Endothelial cell of umbilical vein (primary cell): Measurements from ENCODE around the gene DRC1.

Experiments
- EZH2 ChIP-seq: IDR thresholded peaks from 2 replicates; pipeline ENCODE4 v1.6.1; 2012; ENCODE audit warnings: borderline replicate concordance, low read depth, mild to moderate bottlenecking, moderate library complexity, low read length, inconsistent platforms; ENCODE audit not compliant: severe bottlenecking
- FOS ChIP-seq: IDR thresholded peaks from 2 replicates; pipeline ENCODE4 v1.6.1; 2011; ENCODE audit warnings: mild to moderate bottlenecking, low read length, moderate library complexity, borderline replicate concordance; ENCODE audit not compliant: insufficient read depth
- GATA2 ChIP-seq: IDR thresholded peaks from 2 replicates; pipeline ENCODE4 v1.7.0; 2011; ENCODE audit warnings: low read depth, mild to moderate bottlenecking, moderate library complexity, mixed read lengths, low read length; ENCODE audit not compliant: insufficient read length, insufficient read depth
- JUN ChIP-seq: IDR thresholded peaks from 2 replicates; pipeline ENCODE4 v1.6.1; 2011; ENCODE audit warnings: borderline replicate concordance, low read depth; ENCODE audit not compliant: insufficient read length, insufficient read depth
- MAX ChIP-seq: IDR thresholded peaks from 2 replicates; pipeline ENCODE4 v1.6.1; 2011; ENCODE audit not compliant: insufficient read depth, insufficient read length
- MYC ChIP-seq: IDR thresholded peaks from one replicate; pipeline ENCODE4 v1.6.1; 2011; ENCODE audit warnings: mild to moderate bottlenecking, low read depth, low read length
- POLR2A ChIP-seq: IDR thresholded peaks from 2 replicates; pipeline ENCODE4 v1.6.1; 2012; ENCODE audit warnings: low read depth, mild to moderate bottlenecking, control low read depth, low read length
- POLR2AphosphoS5 ChIP-seq: IDR thresholded peaks from 2 replicates; pipeline ENCODE4 v1.6.1; 2012; ENCODE audit warnings: low read depth, mild to moderate bottlenecking, control low read depth, low read length, moderate library complexity; ENCODE audit not compliant: insufficient read depth
- TF ChIP-seq, protein P1 (sequence below), 2 donors: IDR thresholded peaks; 1 replicate in 1 of 2; 2 replicates in 1 of 2; pipeline ENCODE4 v1.5.1; 2011; ENCODE audit warnings: low read length in 2 of 2, mild to moderate bottlenecking in 2 of 2, moderate library complexity in 2 of 2, control low read depth in 1 of 2, inconsistent platforms in 1 of 2, low read depth in 1 of 2; ENCODE audit not compliant: insufficient read depth in 1 of 2; ENCODE audit errors: extremely low read depth in 1 of 2

DNA sequence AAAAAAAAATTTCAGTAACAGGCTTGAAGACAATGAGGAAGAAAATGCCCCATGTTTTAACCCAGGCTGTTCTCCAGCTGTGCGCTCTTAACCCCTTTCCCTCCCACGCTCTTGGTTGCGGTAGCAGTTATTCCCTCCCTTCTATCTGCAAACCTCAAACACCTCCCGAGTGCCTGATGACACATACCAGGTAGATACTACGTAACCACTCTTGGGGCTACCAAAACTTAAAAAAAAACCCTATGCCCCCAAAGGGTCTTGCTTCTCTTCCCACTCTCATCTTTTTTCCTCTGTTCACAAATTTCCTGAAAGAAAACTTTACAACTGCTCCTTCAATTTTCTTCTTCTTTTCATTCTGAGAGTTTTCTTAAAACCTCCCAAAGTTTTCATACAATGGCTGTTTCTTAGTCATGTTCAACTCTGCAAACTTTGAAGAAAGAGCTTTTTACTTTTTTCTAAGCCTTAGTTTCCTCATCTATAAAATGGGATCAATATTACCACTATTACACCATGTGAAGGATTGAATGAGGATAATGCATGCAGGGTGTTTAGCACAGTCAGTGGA, 4.9 kb upstream of the DRC1 start:
- TF ChIP-seq, protein P1, sequence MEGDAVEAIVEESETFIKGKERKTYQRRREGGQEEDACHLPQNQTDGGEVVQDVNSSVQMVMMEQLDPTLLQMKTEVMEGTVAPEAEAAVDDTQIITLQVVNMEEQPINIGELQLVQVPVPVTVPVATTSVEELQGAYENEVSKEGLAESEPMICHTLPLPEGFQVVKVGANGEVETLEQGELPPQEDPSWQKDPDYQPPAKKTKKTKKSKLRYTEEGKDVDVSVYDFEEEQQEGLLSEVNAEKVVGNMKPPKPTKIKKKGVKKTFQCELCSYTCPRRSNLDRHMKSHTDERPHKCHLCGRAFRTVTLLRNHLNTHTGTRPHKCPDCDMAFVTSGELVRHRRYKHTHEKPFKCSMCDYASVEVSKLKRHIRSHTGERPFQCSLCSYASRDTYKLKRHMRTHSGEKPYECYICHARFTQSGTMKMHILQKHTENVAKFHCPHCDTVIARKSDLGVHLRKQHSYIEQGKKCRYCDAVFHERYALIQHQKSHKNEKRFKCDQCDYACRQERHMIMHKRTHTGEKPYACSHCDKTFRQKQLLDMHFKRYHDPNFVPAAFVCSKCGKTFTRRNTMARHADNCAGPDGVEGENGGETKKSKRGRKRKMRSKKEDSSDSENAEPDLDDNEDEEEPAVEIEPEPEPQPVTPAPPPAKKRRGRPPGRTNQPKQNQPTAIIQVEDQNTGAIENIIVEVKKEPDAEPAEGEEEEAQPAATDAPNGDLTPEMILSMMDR (IDR thresholded peaks at IDR 0.05; ENCODE audit: extremely low read depth in 1 of 2, insufficient read depth in 1 of 2, low read depth in 1 of 2, low read length in 2 of 2) = no peak
- TF ChIP-seq POLR2A (no peak), POLR2AphosphoS5 (no peak), MYC (no peak), EZH2 (no peak), MAX (no peak), JUN (no peak), GATA2 (no peak), FOS (no peak)
